ENCODE measurements around the gene SNCG.
"Not testable (repeated sequence)": the region's sequence is repeated elsewhere in the genome, so short reads cannot be mapped to it uniquely, and the experiment has no call there.

Gene SNCG

GRCh38 chr10:86944471-86944870 is 13.9 kb upstream of the SNCG start:
- no peak for DNase-seq

- no peak for DNase-seq
These were observed 13.5 kb upstream of the SNCG start for GRCh38 chr10:86944907-86945306.

GRCh38 chr10:86945361-86946212 is 12.8 kb upstream of the SNCG start:
- DNase-seq, result no peak

GRCh38 chr10:86946213-86947155 is 11.9 kb upstream of the SNCG start:
- no peak for DNase-seq

- not testable (repeated sequence) for DNase-seq
These were observed 10.6 kb upstream of the SNCG start for GRCh38 chr10:86947806-86948205.

GRCh38 chr10:86950349-86950748 is 8.1 kb upstream of the SNCG start:
- no peak for DNase-seq

GRCh38 chr10:86951184-86951761 is 7.1 kb upstream of the SNCG start:
- no peak for DNase-seq

GRCh38 chr10:86952106-86952505 is 6.3 kb upstream of the SNCG start:
- no peak for DNase-seq

GRCh38 chr10:86952697-86953096 is 5.7 kb upstream of the SNCG start:
- not testable (repeated sequence) for DNase-seq

- no peak for DNase-seq
These were observed 4.4 kb upstream of the SNCG start for GRCh38 chr10:86953747-86954680.

- no peak for DNase-seq
These were observed 3.5 kb upstream of the SNCG start for GRCh38 chr10:86954681-86955500.

GRCh38 chr10:86955501-86956194 is 2.8 kb upstream of the SNCG start:
- DNase-seq, result no peak

- DNase-seq, result no peak
These were observed 2.1 kb upstream of the SNCG start for GRCh38 chr10:86956195-86956847.

GRCh38 chr10:86956848-86957448 is 1.5 kb upstream of the SNCG start:
- no peak for DNase-seq

GRCh38 chr10:86957471-86958115 is 806 bp upstream of the SNCG start, which contains the start of gene MMRN2:
Gene MMRN2 (minus strand): TSS chr10:86957615. CDS start chr10:86957541, 74 bp downstream.
- no peak for DNase-seq

- peak; percentile 59 for DNase-seq
These were observed 720 bp downstream of the SNCG start for GRCh38 chr10:86958901-86959736.

GRCh38 chr10:86959737-86960002 is 1.3 kb downstream of the SNCG start:
- DNase-seq, result no peak
